Heart right ventricle (tissue), 16 donors: ENCODE data around the gene BICRAL. TPM values are rescaled to one million over a fixed set of nuclear protein-coding genes. Genes with fewer than 3 reads are reported as not detected.
"Not testable (repeated sequence)": the region's sequence is repeated elsewhere in the genome, so short reads cannot be mapped to it uniquely, and the experiment has no call there.

Experiments used
- ATAC-seq, 8 donors: fragments of 200-7000 bp; cut with Tn5 transposase; one replicate each; pipeline ENCODE4 v1.9.1; 2020; ENCODE audit warnings: mild to moderate bottlenecking in 8 of 8, moderate library complexity in 8 of 8, moderate number of reproducible peaks in 1 of 8
- DNase-seq, 2 donors: peaks; one replicate each; pipeline ENCODE4 v3.0.0-alpha.2; 2020
- H3K27ac ChIP-seq, 10 donors: fragments of 200-600 bp; sonication (generic) in 2 of 10; one replicate each; pipeline versions ENCODE4 v1.5.0 to v1.8.0; 2020 to 2022; ENCODE audit warnings: mild to moderate bottlenecking in 3 of 10
- H3K27me3 ChIP-seq, 7 donors: fragments of 200-600 bp; one replicate each; pipeline ENCODE4 v1.8.0; 2021 to 2022; ENCODE audit warnings: mild to moderate bottlenecking in 2 of 7
- H3K36me3 ChIP-seq, 9 donors: fragments of 200-600 bp; sonication (generic) in 1 of 9; one replicate each; pipeline versions ENCODE4 v1.5.0 to v1.8.0; 2020 to 2022; ENCODE audit warnings: mild to moderate bottlenecking in 2 of 9
- H3K4me1 ChIP-seq, 9 donors: fragments of 200-600 bp; sonication (generic) in 1 of 9; one replicate each; pipeline versions ENCODE4 v1.5.0 to v1.8.0; 2020 to 2022; ENCODE audit warnings: mild to moderate bottlenecking in 4 of 9
- H3K4me3 ChIP-seq, 10 donors: fragments of 200-600 bp; sonication (generic) in 2 of 10; one replicate each; pipeline versions ENCODE4 v1.5.0 to v1.8.0; 2020 to 2022; ENCODE audit warnings: mild to moderate bottlenecking in 7 of 10, moderate library complexity in 2 of 10
- H3K9me3 ChIP-seq, 11 donors: fragments of 200-600 bp in 10 of 11; sonication (generic) in 2 of 11; one replicate each; pipeline versions ENCODE4 v1.5.0 to v1.8.0; 2013 to 2022; ENCODE audit warnings: mild to moderate bottlenecking in 2 of 11, control low read depth in 1 of 11, moderate library complexity in 1 of 11
- CTCF ChIP-seq, 9 donors: fragments of 200-600 bp; sonication (generic) in 2 of 9; IDR thresholded peaks; one replicate each; pipeline versions ENCODE4 v1.5.0 to v1.8.0; 2021 to 2022; ENCODE audit warnings: antibody characterized with exemption in 9 of 9, mild to moderate bottlenecking in 5 of 9, moderate library complexity in 1 of 9
- WGBS, 2 donors: extraction: QIAGEN DNeasy Blood & Tissue Kit; methylation state at CpG; one replicate each; pipeline ENCODE4 v1.1.7; 2013; ENCODE audit warnings: inconsistent platforms in 1 of 2; 5-methylcytosine and 5-hydroxymethylcytosine counted together
- intact Hi-C, 10 donors: fragments of 100-400 bp; cut with DNase I; formaldehyde crosslinking; loops; one replicate each; pipeline versions ENCODE4 v1.11.1 to v1.14.2; 2022
- polyA plus RNA-seq, 2 donors: library from polyadenylated mRNA; stranded (reverse); fragments of 200-250 nt; gene quantifications; one replicate each; pipeline ENCODE4 v1.2.3, GENCODE V29; 2013
- total RNA-seq, 10 donors: library from RNA; stranded (reverse); fragmentation: NEBNext Ultra II Directional in 3 of 10; extraction: Animal tissue kit (Norgen Biotek cat#: 25700) in 3 of 10; gene quantifications; one replicate each; pipeline versions ENCODE4 v1.2.1 to v1.2.4, GENCODE V29; 2021 to 2023
- donor health status: Arrhythmogenic right ventricular cardiomyopathy.
- donor health status: ischemic (EF 13 %, LVEDD 7.1; RV severe dilation, severe dysfunction).
- donor health status: healthy with polysubstance abuse.
- donor health status: DM: no; HTN: yes; CAD: no.
- donor health status: DM: no; HTN: no; CAD: no.
- donor health status: ischemic (EF 25% LVEDD 6.9; RV normal size, moderate dysfunction).
- donor health status: ischemic (EF 25% LVEDD 5.7; RV mildly dilated, moderate dysfunction).
- donor health status: healthy.
- donor health status: DM: yes; HTN: yes; CAD: no.
- donor health status: Ischemic cardiomyopathy.
- donor health status: ischemic (EF 35%, LVEDD 5.7; RV mildly dilated, moderate dysfunction).
- donor health status: nonischemic (EF 11% LVEDD 7.7; RV severe dilation, severe dysfunction).
- donor health status: DM: yes; HTN: yes; CAD: no.
- donor health status: PGD.
- donor health status: ischemic (EF 29% LVEDD 5.4; RV normal size, mild dysfunction).
- donor health status: nonischemic (EF 23%, LVEDD 6.1; RV moderate dilation, normal function).

Gene BICRAL
- total and polyA plus RNA-seq, 12 donors = 2.7 to 15.7 (median 13.4) TPM

GRCh38 chr6:42813074-42813645 is 31.3 kb downstream of the BICRAL start:
- intact Hi-C loops = no loop called here
- WGBS, 2 donors = 83 to 84% methylated on average over 2 of the region's 2 CpGs

GRCh38 chr6:42813906-42814444 is 32.1 kb downstream of the BICRAL start:
- WGBS, 2 donors = 93 to 95% methylated on average over 5 of the region's 5 CpGs
- Histone ChIP-seq H3K4me3 (no peak overlapping the region), H3K9me3 (no peaks in the 10 kb centered on the region), H3K27ac (no peak overlapping the region), H3K36me3 (peaks cover 0 to 44% (median 0%) of the 10 kb centered on the region in 9 donors), H3K4me1 (peaks cover 0 to 13% (median 0%) of the 10 kb centered on the region in 9 donors), H3K27me3 (no peaks in the 10 kb centered on the region)
- TF ChIP-seq CTCF (IDR thresholded peaks at IDR 0.05) = no peak
- intact Hi-C loops = no loop called here
- ATAC-seq = no peak
- DNase-seq = no peak

More at GRCh38 chr6:42813074-42813645, 31.3 kb downstream of the BICRAL start:
- Histone ChIP-seq H3K4me3 (no peak overlapping the region), H3K27ac (no peak overlapping the region), H3K4me1 (peaks cover 0 to 21% (median 6%) of the 10 kb centered on the region in 9 donors), H3K27me3 (no peaks in the 10 kb centered on the region), H3K9me3 (no peaks in the 10 kb centered on the region), H3K36me3 (peaks cover 0 to 44% (median 0%) of the 10 kb centered on the region in 9 donors)
- no peak for TF ChIP-seq CTCF (IDR thresholded peaks at IDR 0.05)
- no peak for ATAC-seq
- DNase-seq = no peak

- DNase-seq, ATAC-seq, H3K27me3 ChIP-seq, H3K4me3 ChIP-seq, H3K9me3 ChIP-seq, intact Hi-C loops, H3K27ac ChIP-seq: not testable (repeated sequence)
- peaks cover 0 to 31% (median 0%) of the 10 kb centered on the region in 9 donors for H3K36me3 ChIP-seq
- peaks cover 0 to 16% (median 11%) of the 10 kb centered on the region in 9 donors for H3K4me1 ChIP-seq
- WGBS, 2 donors = 93 to 95% methylated on average over 8 of the region's 8 CpGs
Observed at GRCh38 chr6:42815726-42816125, 33.9 kb downstream of the BICRAL start.

GRCh38 chr6:42817907-42818306 is 36.1 kb downstream of the BICRAL start:
- intact Hi-C loops = no loop called here
- H3K4me1 ChIP-seq = peaks cover 0 to 36% (median 26%) of the 10 kb centered on the region in 9 donors
- TF ChIP-seq CTCF (IDR thresholded peaks at IDR 0.05) = no peak
- no peaks in the 10 kb centered on the region for H3K27me3 ChIP-seq
- H3K9me3 ChIP-seq = no peaks in the 10 kb centered on the region
- peaks cover 0 to 26% (median 3%) of the 10 kb centered on the region in 9 donors for H3K36me3 ChIP-seq
- no peak overlapping the region for H3K4me3 ChIP-seq
- no peak for ATAC-seq
- DNase-seq = no peak
- no peak overlapping the region for H3K27ac ChIP-seq

GRCh38 chr6:42818416-42818815 is 36.6 kb downstream of the BICRAL start:
- H3K27ac ChIP-seq = no peak overlapping the region
- intact Hi-C loops = no loop called here

More at GRCh38 chr6:42818416-42818815, 36.6 kb downstream of the BICRAL start:
- no peak for DNase-seq
- H3K27me3 ChIP-seq = no peaks in the 10 kb centered on the region
- WGBS, 2 donors = 92 to 95% methylated on average over 2 of the region's 2 CpGs
- peaks cover 0 to 37% (median 26%) of the 10 kb centered on the region in 9 donors for H3K4me1 ChIP-seq
- no peak overlapping the region for H3K4me3 ChIP-seq
- ATAC-seq = no peak
- H3K36me3 ChIP-seq = peaks cover 0 to 27% (median 9%) of the 10 kb centered on the region in 9 donors
- TF ChIP-seq CTCF (IDR thresholded peaks at IDR 0.05) = no peak
- H3K9me3 ChIP-seq = no peaks in the 10 kb centered on the region
